Peyer's patch (tissue), 4 donors: ENCODE measurements around the gene APOL2.

ENCODE experiments used
- CTCF ChIP-seq, 6 experiments: fragments of 450-650 bp in 4 of 6; fragments of 200-600 bp in 2 of 6; sonication (generic) in 1 of 6; IDR thresholded peaks; one replicate each; pipeline ENCODE4 v1.5.1; 2017 to 2019; ENCODE audit warnings: antibody characterized with exemption in 6 of 6, mild to moderate bottlenecking in 3 of 6, moderate library complexity in 1 of 6
- POLR2A ChIP-seq, 2 donors: fragments of 450-650 bp; IDR thresholded peaks; one replicate each; pipeline ENCODE4 v1.5.1; 2017; ENCODE audit warnings: antibody characterized with exemption in 2 of 2, mild to moderate bottlenecking in 2 of 2, moderate library complexity in 2 of 2

GRCh38 chr22:36224245-36224644 is 15.1 kb downstream of the APOL2 start:
- TF ChIP-seq CTCF (IDR thresholded peaks at IDR 0.05) (no peak), POLR2A (IDR thresholded peaks at IDR 0.05) (no peak)
